Effector CD4-positive, alpha-beta T cell (primary cell): ENCODE results near the gene SPRR2B.
"Not testable (repeated sequence)": the region's sequence is repeated elsewhere in the genome, so short reads cannot be mapped to it uniquely, and the experiment has no call there.

ENCODE experiments used
- DNase-seq: peaks from one replicate; pipeline ENCODE4 v3.0.0-alpha.2; 2020

SPRR2B gene

GRCh38 chr1:153032677-153033308, 38.6 kb downstream of the SPRR2B start:
- no peak for DNase-seq

GRCh38 chr1:153032073-153032472, 39.3 kb downstream of the SPRR2B start:
- DNase-seq, result no peak

GRCh38 chr1:153030895-153031294, 40.5 kb downstream of the SPRR2B start, which contains the start of gene SPRR1B:
SPRR1B (plus strand) TSS chr1:153031203; CDS start chr1:153032346, 1,143 bp downstream.
- no peak for DNase-seq

- DNase-seq, result no peak
Measured at GRCh38 chr1:153028766-153029165, 42.6 kb downstream of the SPRR2B start.

- DNase-seq, result no peak
Measured at GRCh38 chr1:153025797-153026196, 45.6 kb downstream of the SPRR2B start.

DNA sequence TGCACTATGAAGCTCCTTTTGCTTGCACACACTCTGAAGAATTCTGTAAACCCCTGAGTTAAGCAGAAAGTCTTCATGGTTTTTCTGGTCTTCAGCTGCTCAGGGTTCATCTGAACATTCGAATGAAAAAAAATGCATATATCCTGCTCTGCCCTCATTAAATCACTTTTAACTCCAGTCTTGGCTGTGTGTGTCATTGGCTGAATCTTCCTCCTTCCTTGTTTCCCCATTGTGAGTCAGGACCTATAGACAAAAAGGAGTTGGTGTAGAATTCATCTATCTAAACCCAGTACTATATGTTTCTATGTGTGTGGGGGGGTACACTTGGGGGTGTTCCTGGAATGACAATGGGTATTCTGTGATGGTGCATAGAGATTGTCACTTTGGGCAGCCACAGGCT, 47.0 kb downstream of the SPRR2B start:
- no peak for DNase-seq

DNA sequence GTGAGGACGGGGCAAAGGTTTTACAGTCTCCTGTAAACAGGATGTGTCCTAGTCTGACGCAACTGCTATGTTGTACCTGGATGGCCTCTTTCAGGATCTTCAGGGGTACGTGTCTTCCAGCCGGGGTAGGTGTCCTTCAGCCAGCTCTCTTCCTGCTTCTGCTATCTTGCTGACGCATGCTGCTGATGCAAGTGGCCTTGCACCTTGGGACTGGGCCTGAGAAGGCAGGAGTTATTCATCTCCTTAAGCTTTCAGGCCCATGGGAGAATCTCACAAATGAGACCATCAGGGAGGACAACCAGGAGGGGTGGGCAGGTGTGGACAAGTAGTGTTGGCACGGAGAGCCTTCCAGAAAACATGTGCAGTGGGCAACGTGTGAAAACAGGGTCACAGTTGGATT, 48.3 kb downstream of the SPRR2B start:
- DNase-seq, result no peak

DNA sequence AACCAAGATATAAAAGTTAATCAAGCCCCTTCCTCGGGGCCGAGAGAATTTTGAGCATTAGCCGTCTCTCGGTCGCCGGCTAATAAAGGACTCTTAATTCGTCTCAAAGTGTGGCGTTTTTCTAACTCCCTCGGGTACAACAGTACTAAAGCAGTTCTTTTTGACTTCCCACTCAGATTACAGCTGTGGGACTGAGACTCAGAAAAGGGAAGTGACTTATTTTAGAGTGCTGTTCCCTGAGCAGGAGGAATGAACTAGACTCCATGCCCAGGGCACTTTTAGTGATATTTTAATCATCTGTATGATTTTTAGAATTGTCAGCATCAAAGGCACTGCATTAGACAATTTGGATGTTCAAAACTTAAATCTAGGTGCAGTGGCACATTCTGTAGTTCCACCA, 49.1 kb downstream of the SPRR2B start:
- not testable (repeated sequence) for DNase-seq

DNA sequence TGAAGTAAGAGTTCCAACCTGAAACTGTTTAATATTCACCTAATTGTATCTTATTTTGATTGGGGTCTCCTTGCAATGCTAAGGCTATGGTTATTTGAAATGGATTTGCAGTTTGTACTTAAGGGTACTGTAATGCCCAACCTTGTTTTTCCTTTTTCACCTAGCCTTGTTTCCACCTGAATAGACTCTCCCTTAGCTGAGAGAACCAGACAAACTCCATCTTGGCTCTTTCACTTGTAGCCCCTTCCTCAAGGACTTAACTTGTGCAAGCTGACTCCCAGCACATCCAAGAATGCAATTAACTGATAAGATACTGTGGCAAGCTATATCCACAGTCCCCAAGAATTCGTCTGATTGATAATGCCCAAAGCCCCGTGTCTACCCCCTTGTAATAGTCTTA, 49.6 kb downstream of the SPRR2B start:
- not testable (repeated sequence) for DNase-seq
